BJ (cell line): ENCODE measurements around the gene SHMT2. TPM values are rescaled to one million over a fixed set of nuclear protein-coding genes. Genes with fewer than 3 reads are reported as not detected.

ENCODE experiments used
- CTCF ChIA-PET: fragments of 350-600 bp; formaldehyde crosslinking; extraction: SDS; loops from one replicate; lab custom pipeline; 2021; ENCODE audit warnings: antibody characterized with exemption, inconsistent platforms; lab: Yijun Ruan, JAX
- POLR2A ChIA-PET: fragments of 300-600 bp; sonication (Branson Sonifier 250); formaldehyde crosslinking; extraction: SDS; loops from one replicate; lab custom pipeline; 2021; ENCODE audit warnings: antibody characterized with exemption; lab: Charles Lee
- DNase-seq: peaks from one replicate; pipeline ENCODE4 v3.0.0-alpha.2; 2011; ENCODE audit warnings: low read depth
- H3K27me3 ChIP-seq: 2 replicates; pipeline ENCODE4 v1.6.0; 2011; ENCODE audit warnings: low read length; ENCODE audit not compliant: control insufficient read depth, insufficient read depth
- H3K36me3 ChIP-seq: 2 replicates; pipeline ENCODE4 v1.5.1; 2011; ENCODE audit warnings: low read length; ENCODE audit not compliant: control insufficient read depth, insufficient read depth
- H3K4me3 ChIP-seq: 2 replicates; pipeline ENCODE4 v1.5.1; 2011; ENCODE audit warnings: low read depth, mild to moderate bottlenecking, control low read depth, low read length
- CTCF ChIP-seq: IDR thresholded peaks from 2 replicates; pipeline ENCODE4 v1.5.1; 2011; ENCODE audit warnings: low read depth, mild to moderate bottlenecking, control low read depth, inconsistent platforms, low read length, moderate library complexity; ENCODE audit not compliant: insufficient read depth
- polyA plus RNA-seq: library from polyadenylated mRNA; depleted of rRNA; stranded (reverse); fragments of >200 nt; gene quantifications from 2 replicates; pipeline ENCODE4 v1.2.3, GENCODE V29; 2011

The SHMT2 gene
- polyA plus RNA-seq, 1 experiment, result 550 TPM

DNA sequence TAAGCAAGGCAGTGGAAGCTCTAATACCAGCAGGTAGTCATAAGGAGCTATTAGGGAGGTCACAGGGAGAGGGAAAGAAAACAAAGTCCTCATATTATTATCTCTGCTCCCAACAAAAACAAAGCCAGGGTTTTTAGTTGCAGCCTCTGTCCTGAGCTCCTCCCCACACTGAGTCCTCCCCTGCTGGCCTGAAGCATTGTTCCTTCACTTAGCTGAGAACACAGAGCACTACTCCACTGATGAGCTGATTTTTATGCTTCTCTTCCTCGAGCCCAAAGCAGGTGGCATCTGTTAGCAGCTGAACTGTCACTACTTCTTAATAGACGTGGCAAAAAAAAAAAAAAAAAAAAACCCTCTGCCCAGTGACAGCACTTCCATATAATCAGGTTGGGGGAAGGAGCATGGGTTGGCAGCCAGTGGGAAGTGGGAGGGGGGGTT, 31.9 kb downstream of the SHMT2 start:
- CTCF ChIA-PET, result interaction anchor here (0.6 to 9.7 kb wide), 10 partner anchors 10 to 202 kb away, joined by 3 to 142 read pairs (median 6); partner anchors contain the start of genes GLI1, INHBE and STAC3
- peaks cover 17% of the 10 kb centered on the region for H3K36me3 ChIP-seq
- no peak for TF ChIP-seq CTCF
- no peak overlapping the region for H3K4me3 ChIP-seq
- H3K27me3 ChIP-seq, result no peaks in the 10 kb centered on the region
- DNase-seq, result no peak
- POLR2A ChIA-PET, result interaction anchor here (0.7 kb wide), 1 partner anchor 286 kb away, joined by 9 read pairs; no protein-coding TSS in a partner anchor

GRCh38 chr12:57262126-57262822, 32.8 kb downstream of the SHMT2 start:
- H3K27me3 ChIP-seq, result no peaks in the 10 kb centered on the region
- H3K36me3 ChIP-seq, result peaks cover 23% of the 10 kb centered on the region
- POLR2A ChIA-PET, result interaction anchor here (0.7 kb wide), 1 partner anchor 285 kb away, joined by 9 read pairs; no protein-coding TSS in a partner anchor
- TF ChIP-seq CTCF, result no peak
- CTCF ChIA-PET, result interaction anchor here (1.2 to 9.7 kb wide), 6 partner anchors 10 to 196 kb away, joined by 3 to 142 read pairs (median 8); partner anchors contain the start of genes INHBE and STAC3
- H3K4me3 ChIP-seq, result no peak overlapping the region
- DNase-seq, result no peak

DNA sequence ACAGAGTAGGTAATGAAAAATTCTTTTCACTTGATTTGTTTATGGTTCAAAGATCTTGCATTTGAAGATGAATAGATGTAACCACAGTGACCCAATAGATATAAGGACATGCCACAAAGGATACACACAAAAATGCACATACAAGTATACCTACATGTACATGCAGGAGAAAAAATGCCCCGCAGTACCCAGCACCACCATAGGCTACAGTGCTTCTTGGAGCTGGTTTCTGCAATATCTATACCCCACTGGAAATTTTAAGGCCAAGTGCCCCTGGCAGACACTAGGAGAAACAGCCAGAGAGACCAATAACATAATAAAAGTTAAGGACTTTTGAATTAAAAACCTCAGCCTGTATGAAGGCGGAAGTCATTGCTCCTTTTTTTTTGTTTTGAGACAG, 33.6 kb downstream of the SHMT2 start:
- no peak for TF ChIP-seq CTCF
- DNase-seq, result no peak
- Histone ChIP-seq H3K4me3 (no peak overlapping the region), H3K27me3 (no peaks in the 10 kb centered on the region), H3K36me3 (peaks cover 21% of the 10 kb centered on the region)
- CTCF ChIA-PET, result interaction anchor here (0.6 to 9.7 kb wide), 8 partner anchors 10 to 203 kb away, joined by 3 to 142 read pairs (median 6); partner anchors contain the start of genes INHBE and STAC3
- POLR2A ChIA-PET, result no interaction called here

DNA sequence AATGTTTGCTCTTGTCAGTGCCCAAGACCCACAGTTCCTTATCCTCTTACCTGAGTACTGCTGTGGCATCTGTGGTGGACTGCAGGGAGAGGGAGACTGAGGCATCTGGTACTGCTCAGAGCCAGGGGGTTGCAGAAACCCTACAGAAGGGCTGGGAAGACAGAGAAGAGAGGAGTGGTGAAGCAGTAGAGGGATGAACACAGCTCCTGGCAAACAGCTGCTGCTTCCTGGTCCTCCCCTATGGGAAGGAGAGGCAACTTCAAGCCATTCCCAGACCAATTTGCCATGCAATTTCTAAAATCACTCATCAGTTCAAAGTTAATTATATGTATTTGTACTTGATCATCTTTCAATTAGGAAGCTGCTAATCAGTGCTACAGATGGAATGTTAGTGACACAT, 37.2 kb downstream of the SHMT2 start:
- no peak for TF ChIP-seq CTCF
- no peak overlapping the region for H3K4me3 ChIP-seq
- peaks cover 18% of the 10 kb centered on the region for H3K36me3 ChIP-seq
- H3K27me3 ChIP-seq, result no peaks in the 10 kb centered on the region
- CTCF ChIA-PET, result interaction anchor here (0.8 to 9.7 kb wide), 3 partner anchors 9 to 187 kb away, joined by 3 to 142 read pairs (median 5); partner anchors contain the start of gene INHBE
- POLR2A ChIA-PET, result no interaction called here
- DNase-seq, result no peak

GRCh38 chr12:57268264-57268663, 38.8 kb downstream of the SHMT2 start:
- DNase-seq, result no peak
- H3K36me3 ChIP-seq, result peaks cover 15% of the 10 kb centered on the region
- H3K27me3 ChIP-seq, result no peaks in the 10 kb centered on the region
- CTCF ChIA-PET, result no interaction called here
- H3K4me3 ChIP-seq, result no peak overlapping the region
- TF ChIP-seq CTCF, result no peak
- POLR2A ChIA-PET, result no interaction called here
